Epithelial cell of umbilical artery (primary cell): ENCODE measurements around the gene ZKSCAN8. TPM values are rescaled to one million over a fixed set of nuclear protein-coding genes. Genes with fewer than 3 reads are reported as not detected.

Source experiments
- total RNA-seq: library from RNA; depleted of rRNA; stranded (reverse); fragments of >200 nt; gene quantifications from 2 replicates; pipeline ENCODE4 v1.2.3, GENCODE V29; 2014

ZKSCAN8 gene
- total RNA-seq: 8.8 and 16.7 TPM in 2 replicates

DNA sequence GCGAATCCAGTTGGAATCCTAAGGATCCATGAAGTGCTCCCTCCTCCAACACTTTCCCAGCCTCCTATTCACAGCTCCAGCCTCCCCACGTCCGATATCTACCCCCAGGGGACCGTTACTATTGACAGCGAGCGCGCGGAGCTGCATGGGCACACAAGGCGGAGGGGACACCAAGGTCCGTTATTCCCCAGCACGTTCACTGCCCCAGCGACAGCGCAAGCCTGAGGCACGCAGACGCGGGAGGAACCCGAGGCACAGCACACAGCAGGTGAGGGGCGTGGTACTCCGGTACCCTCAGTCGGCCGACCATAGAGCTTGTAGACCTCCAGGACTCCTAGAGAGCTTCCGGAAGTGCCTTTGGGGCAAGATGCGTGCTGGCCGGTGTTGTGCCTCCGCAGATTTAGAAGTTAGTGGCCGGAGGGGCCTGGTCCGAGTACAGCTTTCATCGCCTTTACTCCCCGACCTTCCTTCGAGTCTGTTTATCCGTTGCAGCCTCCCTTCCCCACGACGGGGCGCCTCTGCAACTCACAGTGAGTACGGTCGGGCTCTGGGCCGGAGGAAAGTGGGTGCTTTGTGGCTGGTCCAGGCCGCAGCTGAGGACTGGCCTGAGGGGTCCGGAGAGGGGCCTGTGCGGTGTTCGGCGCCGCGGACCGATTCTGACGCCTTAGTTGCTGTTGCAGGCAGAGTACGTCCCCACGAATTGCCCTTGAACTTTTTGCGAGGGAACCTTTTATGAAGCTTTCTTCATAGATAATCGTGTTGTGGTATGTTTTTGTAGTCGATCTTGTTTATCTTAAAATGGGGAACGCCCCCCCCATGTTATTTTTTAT is at the start of gene ZKSCAN8:
Gene ZKSCAN8, plus strand, starts transcription at position 384 of the 830 bp plus-strand sequence. CDS start 6,525 bp downstream, outside the sequence.

DNA sequence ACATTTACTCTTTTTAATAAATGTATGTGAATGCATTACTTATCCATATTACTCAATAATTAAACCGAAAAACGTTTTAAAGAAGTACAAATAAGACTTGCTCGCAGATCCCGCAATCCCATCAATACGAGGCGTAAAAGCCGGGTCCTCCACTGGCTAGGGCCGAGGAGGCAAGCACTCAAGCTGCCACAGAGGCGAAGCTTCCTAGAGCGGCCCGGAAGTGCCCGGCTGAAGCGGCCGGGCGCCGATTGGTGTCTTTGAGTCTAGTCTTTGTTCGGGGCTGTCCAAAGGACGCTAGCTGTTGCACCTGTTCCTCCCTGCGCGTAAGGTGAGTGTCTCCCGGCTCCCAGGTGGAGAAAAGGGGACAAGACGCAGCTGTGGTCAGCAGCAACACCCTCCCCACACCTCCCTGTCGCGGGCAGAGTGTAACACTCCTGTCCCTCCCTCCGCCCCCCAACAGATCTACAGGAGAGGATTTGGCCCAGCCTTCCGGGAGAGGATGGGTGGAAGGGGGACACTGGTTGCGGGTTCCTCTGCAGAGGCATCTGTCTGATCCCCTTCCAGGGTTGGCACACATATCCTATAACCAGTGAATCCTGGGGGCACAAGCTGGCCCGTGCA is 17.2 kb upstream of the ZKSCAN8 start, which contains the start of gene ZSCAN16:
Gene ZSCAN16, plus strand, starts transcription at position 260 of the 621 bp plus-strand sequence. CDS start 835 bp downstream, outside the sequence.

Other genes starting within 250 kb of the ZKSCAN8 start
- not detected in 2 replicates for gene OR2B2, start 229.5 kb upstream of the ZKSCAN8 start, total RNA-seq
- not detected in 2 replicates for gene OR2B6, start 184.6 kb upstream of the ZKSCAN8 start, total RNA-seq
- gene ZNF165, start 61.3 kb upstream of the ZKSCAN8 start, total RNA-seq: 0.46 and 0.65 TPM in 2 replicates
- 10.7 and 15.3 TPM in 2 replicates for gene ZSCAN16, start 17.3 kb upstream of the ZKSCAN8 start, total RNA-seq
- 14.6 and 17.9 TPM in 2 replicates for gene ZSCAN9, start 83.4 kb downstream of the ZKSCAN8 start, total RNA-seq
- gene ZKSCAN4, start 110.4 kb downstream of the ZKSCAN8 start, total RNA-seq: 4.7 and 5.2 TPM in 2 replicates
- gene NKAPL, start 117.4 kb downstream of the ZKSCAN8 start, total RNA-seq: 0.30 and 0.32 TPM in 2 replicates
- gene ZSCAN26, start 125.3 kb downstream of the ZKSCAN8 start, total RNA-seq: 10.4 and 26.1 TPM in 2 replicates
- 7.5 and 9.0 TPM in 2 replicates for gene PGBD1, start 139.7 kb downstream of the ZKSCAN8 start, total RNA-seq
- gene ZSCAN31, start 194.3 kb downstream of the ZKSCAN8 start, total RNA-seq: 14.3 and 15.7 TPM in 2 replicates
- 1.9 and 5.5 TPM in 2 replicates for gene ZKSCAN3, start 208.1 kb downstream of the ZKSCAN8 start, total RNA-seq